ENCODE results near the gene CCDC85A.

DNA sequence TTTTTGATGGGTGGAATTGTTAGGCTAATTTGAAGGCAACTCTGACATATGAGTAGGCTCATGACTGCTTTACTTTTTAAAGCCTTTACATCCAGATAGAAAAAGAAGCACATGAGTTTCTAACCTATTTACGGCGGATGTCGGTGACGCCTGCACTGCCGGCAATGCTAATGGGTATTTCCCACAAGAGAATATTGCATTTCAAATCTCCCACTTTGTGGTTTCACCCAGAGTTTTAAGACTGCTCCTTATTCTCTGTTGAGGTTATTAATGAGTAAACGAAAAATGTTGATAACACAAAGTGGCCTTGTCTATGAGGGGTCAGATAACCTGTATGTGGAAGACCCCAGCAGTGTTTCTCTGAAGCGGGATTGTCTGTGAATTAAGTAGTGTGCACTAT is 14.0 kb downstream of the CCDC85A start:
- TF ChIP-seq YY1 (IDR thresholded peaks at IDR 0.05; ENCODE audit: insufficient read depth, insufficient read length), result no peak
- no peak for TF ChIP-seq ZNF274 (IDR thresholded peaks at IDR 0.05; ENCODE audit: low read depth, low read length)

All from NT2/D1 (cell line).